Psoas muscle (tissue), 8 donors: ENCODE measurements around the gene ACADVL. TPM values are rescaled to one million over a fixed set of nuclear protein-coding genes. Genes with fewer than 3 reads are reported as not detected.
A peak's percentile ranks its signal among the peaks of the same experiment; 100 is the strongest.

Experiments
- ATAC-seq, 4 donors: fragments of 200-7000 bp; cut with Tn5 transposase; one replicate each; pipeline ENCODE4 v1.9.1; 2020; ENCODE audit warnings: moderate library complexity in 3 of 4, mild to moderate bottlenecking in 2 of 4
- DNase-seq, 2 donors: peaks; one replicate each; pipeline ENCODE4 v3.0.0-alpha.2; 2020
- H3K27ac ChIP-seq: fragments of 200-600 bp; one replicate; pipeline ENCODE4 v1.8.0; 2022
- H3K27me3 ChIP-seq, 3 donors: fragments of 200-600 bp in 1 of 3; one replicate each; pipeline versions ENCODE4 v1.6.1 to v1.8.0; 2013 to 2022; ENCODE audit warnings: low read length in 2 of 3, mild to moderate bottlenecking in 2 of 3, moderate library complexity in 1 of 3; ENCODE audit not compliant: insufficient read depth in 3 of 3
- H3K36me3 ChIP-seq, 2 donors: fragments of 200-600 bp in 1 of 2; one replicate each; pipeline versions ENCODE4 v1.6.1 to v1.8.0; 2013 to 2022; ENCODE audit warnings: low read depth in 1 of 2, mild to moderate bottlenecking in 1 of 2, moderate library complexity in 1 of 2; ENCODE audit not compliant: insufficient read depth in 1 of 2
- H3K4me1 ChIP-seq: fragments of 200-600 bp; one replicate; pipeline ENCODE4 v1.8.0; 2022
- H3K4me3 ChIP-seq: fragments of 200-600 bp; one replicate; pipeline ENCODE4 v1.8.0; 2022; ENCODE audit warnings: mild to moderate bottlenecking
- H3K9me3 ChIP-seq: fragments of 200-600 bp; one replicate; pipeline ENCODE4 v1.8.0; 2022
- CTCF ChIP-seq: fragments of 200-600 bp; IDR thresholded peaks from one replicate; pipeline ENCODE4 v1.8.0; 2022; ENCODE audit warnings: antibody characterized with exemption
- WGBS, 3 donors: extraction: QIAGEN DNeasy Blood & Tissue Kit; methylation state at CpG; one replicate each; pipeline versions ENCODE4 v1.1.6 to v1.1.7; 2013; 5-methylcytosine and 5-hydroxymethylcytosine counted together
- intact Hi-C, 2 donors: fragments of 100-400 bp; cut with DNase I; formaldehyde crosslinking; loops; one replicate each; pipeline versions ENCODE4 v1.11.0 to v1.14.2; 2022
- polyA plus RNA-seq, 3 donors: library from polyadenylated mRNA; stranded (reverse); fragments of 200-250 nt; gene quantifications; one replicate each; pipeline ENCODE4 v1.2.3, GENCODE V29; 2013
- total RNA-seq, 4 donors: library from RNA; stranded (reverse); fragmentation: NEBNext Ultra II Directional in 2 of 4; extraction: Animal tissue kit (Norgen Biotek cat#: 25700) in 2 of 4; gene quantifications; one replicate each; pipeline versions ENCODE4 v1.2.1 to v1.2.4, GENCODE V29; 2021 to 2023
- donor health status: healthy with polysubstance abuse.
- donor health status: DM: no; HTN: no; CAD: no; lungs with moderate emphysema.
- donor health status: Bipolar disorder and iron deficiency.
- donor health status: healthy.
- donor health status: DM: yes; HTN: yes; CAD: no.
- donor health status: DM: no; HTN: no; CAD: no.
- donor health status: DM: no; HTN: no; CAD: no.
- donor health status: DM: yes; HTN: yes; CAD: no.

ACADVL gene
- total and polyA plus RNA-seq, 7 donors = 538 to 1,310 (median 1,030) TPM

GRCh38 chr17:7253082-7253481, 33.3 kb downstream of the ACADVL start:
- ATAC-seq = no peak
- no peak for DNase-seq
- H3K36me3 ChIP-seq = peaks cover 2 to 51% of the 10 kb centered on the region in 2 donors
- peak overlapping the region; percentile 99 for H3K27ac ChIP-seq
- peaks cover 36% of the 10 kb centered on the region for H3K4me1 ChIP-seq
- intact Hi-C loops = no loop called here
- H3K27me3 ChIP-seq = no peaks in the 10 kb centered on the region
- WGBS, 3 donors = 69 to 78% (median 69%) methylated on average over 5 of the region's 5 CpGs
- TF ChIP-seq CTCF = no peak
- H3K9me3 ChIP-seq = no peaks in the 10 kb centered on the region
- H3K4me3 ChIP-seq = peak overlapping the region; percentile 99

GRCh38 chr17:7254511-7254910, 34.8 kb downstream of the ACADVL start:
- ATAC-seq (no peak), DNase-seq (no peak)
- Histone ChIP-seq H3K27me3 (no peaks in the 10 kb centered on the region), H3K36me3 (peaks cover 2 to 65% of the 10 kb centered on the region in 2 donors), H3K4me3 (no peak overlapping the region), H3K9me3 (no peaks in the 10 kb centered on the region), H3K27ac (no peak overlapping the region), H3K4me1 (peaks cover 21% of the 10 kb centered on the region)
- intact Hi-C loops = no loop called here
- WGBS, 3 donors = 91 to 94% (median 92%) methylated on average over 4 of the region's 4 CpGs
- TF ChIP-seq CTCF = no peak

- peaks cover 18% of the 10 kb centered on the region for H3K4me1 ChIP-seq
- H3K27ac ChIP-seq = no peak overlapping the region
- H3K36me3 ChIP-seq = peaks cover 2 to 68% of the 10 kb centered on the region in 2 donors
- TF ChIP-seq CTCF = no peak
- DNase-seq (no peak), ATAC-seq (no peak)
- no peak overlapping the region for H3K4me3 ChIP-seq
- H3K27me3 ChIP-seq = peaks cover 0 to 16% (median 6%) of the 10 kb centered on the region in 3 donors
- H3K9me3 ChIP-seq = no peaks in the 10 kb centered on the region
- intact Hi-C loops = no loop called here
- 88 to 95% (median 91%) methylated on average over 8 of the region's 8 CpGs for WGBS, 3 donors
Measured at GRCh38 chr17:7256766-7257456, 37.2 kb downstream of the ACADVL start.

- no peak overlapping the region for H3K27ac ChIP-seq
- H3K4me1 ChIP-seq = peaks cover 11% of the 10 kb centered on the region
- ATAC-seq (no peak), DNase-seq (no peak)
- H3K27me3 ChIP-seq = peaks cover 0 to 36% (median 21%) of the 10 kb centered on the region in 3 donors
- no peak overlapping the region for H3K4me3 ChIP-seq
- no peaks in the 10 kb centered on the region for H3K9me3 ChIP-seq
- TF ChIP-seq CTCF = no peak
- WGBS, 3 donors = 82 to 91% (median 90%) methylated on average over 7 of the region's 7 CpGs
- intact Hi-C loops = no loop called here
- peaks cover 2 to 59% of the 10 kb centered on the region in 2 donors for H3K36me3 ChIP-seq
Measured at GRCh38 chr17:7258731-7259554, 39.2 kb downstream of the ACADVL start.
